Measurements from ENCODE around the gene SPACA4.

The SPACA4 gene

DNA sequence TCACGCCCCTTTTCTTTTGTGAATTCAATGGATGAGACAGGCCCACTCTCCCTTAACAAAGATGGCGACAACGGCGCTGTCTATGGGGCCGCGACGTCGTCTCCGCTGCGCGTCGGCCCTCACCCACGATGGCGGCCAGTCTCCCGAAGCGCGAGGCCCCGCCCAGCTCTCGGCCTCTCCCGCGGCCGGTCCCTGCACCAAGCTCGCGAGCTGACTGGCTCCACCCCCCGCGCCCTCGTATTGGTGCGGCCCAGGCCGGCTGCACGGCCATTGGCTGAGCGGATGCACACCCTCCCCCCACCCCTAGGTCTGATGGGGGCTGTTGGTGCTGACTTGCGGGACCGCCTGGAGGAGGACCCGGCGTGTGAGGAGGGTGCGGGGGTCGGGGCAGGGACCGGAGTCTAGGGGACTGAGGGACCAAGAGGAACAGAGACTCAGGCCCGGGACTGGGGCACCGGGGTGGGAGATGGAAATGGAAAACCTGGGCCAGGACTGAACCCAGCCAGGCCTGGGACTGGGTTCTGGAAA is 17.6 kb downstream of the SPACA4 start:
- peak; percentile 96 for DNase-seq (ENCODE audit: low spot score)
- in situ Hi-C loops (cut with MboI; ENCODE audit: low pct_unique_long_range_greater_than_20kb, low sequenced_read_pairs, unreplicated experiment) = no loop called here
- TF ChIP-seq CTCF (IDR thresholded peaks at IDR 0.05; ENCODE audit: extremely low read depth, insufficient read depth, missing control alignments) = no peak

DNA sequence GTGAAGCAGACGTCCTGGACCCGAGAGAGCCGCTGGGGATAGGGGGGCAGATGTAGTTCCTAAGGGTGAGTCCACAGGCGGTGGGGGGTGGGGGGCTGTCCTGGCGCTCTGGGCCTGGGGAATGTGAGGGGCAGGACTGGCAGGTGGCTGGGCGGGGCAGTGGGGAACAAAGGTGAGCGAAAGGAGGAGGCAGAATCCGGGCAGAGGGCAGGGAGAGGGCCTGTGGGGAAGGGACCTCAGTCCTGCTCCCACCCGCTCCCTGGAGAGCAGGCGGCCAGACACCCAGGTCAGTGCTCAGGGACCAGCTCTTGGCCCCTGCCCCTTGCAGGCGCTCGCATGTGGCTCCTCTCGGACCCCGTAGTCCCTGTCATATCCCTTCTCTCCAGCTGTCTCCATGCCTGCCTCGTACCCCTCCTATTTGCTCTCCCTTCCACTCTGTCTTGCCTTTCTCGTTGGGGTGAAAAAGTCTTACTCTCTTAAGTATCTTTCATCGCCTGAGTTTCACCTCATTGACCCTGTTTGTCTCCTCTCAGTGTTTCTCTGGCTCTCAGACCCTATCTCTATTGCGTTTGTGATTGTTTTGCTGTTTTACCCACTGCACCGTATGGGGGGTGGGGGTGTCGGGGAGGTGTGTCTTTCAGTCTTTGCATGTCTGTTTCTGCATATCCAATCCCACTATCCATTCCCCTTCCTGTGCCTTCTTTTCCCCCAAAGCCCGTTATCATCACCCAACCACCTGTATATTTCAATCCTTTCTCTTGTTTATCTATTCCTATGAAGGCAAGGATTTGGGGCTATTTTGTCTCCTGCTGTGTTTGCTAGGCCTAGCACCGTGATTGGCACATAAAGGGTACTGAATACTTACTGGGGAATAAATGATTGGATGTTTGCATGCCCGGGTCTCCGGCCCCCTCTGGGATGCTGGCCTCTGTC is 18.5 kb downstream of the SPACA4 start:
- DNase-seq (ENCODE audit: low spot score) = no peak
- in situ Hi-C loops (cut with MboI; ENCODE audit: low pct_unique_long_range_greater_than_20kb, low sequenced_read_pairs, unreplicated experiment) = loop anchor here (25.0 kb wide), 1 partner anchor 337 kb away; the partner anchor contains the start of genes BAX and FTL

DNA sequence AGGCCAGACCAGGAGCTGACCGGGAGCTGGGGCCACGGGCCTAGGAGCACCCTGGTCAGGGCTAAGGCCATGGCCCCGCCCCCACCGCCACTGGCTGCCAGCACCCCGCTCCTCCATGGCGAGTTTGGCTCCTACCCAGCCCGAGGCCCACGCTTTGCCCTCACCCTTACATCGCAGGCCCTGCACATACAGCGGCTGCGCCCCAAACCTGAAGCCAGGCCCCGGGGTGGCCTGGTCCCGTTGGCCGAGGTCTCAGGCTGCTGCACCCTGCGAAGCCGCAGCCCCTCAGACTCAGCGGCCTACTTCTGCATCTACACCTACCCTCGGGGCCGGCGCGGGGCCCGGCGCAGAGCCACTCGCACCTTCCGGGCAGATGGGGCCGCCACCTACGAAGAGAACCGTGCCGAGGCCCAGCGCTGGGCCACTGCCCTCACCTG is 19.4 kb downstream of the SPACA4 start:
- DNase-seq (ENCODE audit: low spot score) = no peak
- TF ChIP-seq CTCF (IDR thresholded peaks at IDR 0.05; ENCODE audit: extremely low read depth, insufficient read depth, missing control alignments) = no peak
- in situ Hi-C loops (cut with MboI; ENCODE audit: low pct_unique_long_range_greater_than_20kb, low sequenced_read_pairs, unreplicated experiment) = loop anchor here (25.0 kb wide), 1 partner anchor 336 kb away; the partner anchor contains the start of genes BAX and FTL

More for the DNA sequence above, 18.5 kb downstream of the SPACA4 start:
- no peak for TF ChIP-seq CTCF (IDR thresholded peaks at IDR 0.05; ENCODE audit: extremely low read depth, insufficient read depth, missing control alignments)

- DNase-seq (ENCODE audit: low spot score) = no peak
Observed at GRCh38 chr19:48627201-48627864, 20.8 kb downstream of the SPACA4 start.

DNA sequence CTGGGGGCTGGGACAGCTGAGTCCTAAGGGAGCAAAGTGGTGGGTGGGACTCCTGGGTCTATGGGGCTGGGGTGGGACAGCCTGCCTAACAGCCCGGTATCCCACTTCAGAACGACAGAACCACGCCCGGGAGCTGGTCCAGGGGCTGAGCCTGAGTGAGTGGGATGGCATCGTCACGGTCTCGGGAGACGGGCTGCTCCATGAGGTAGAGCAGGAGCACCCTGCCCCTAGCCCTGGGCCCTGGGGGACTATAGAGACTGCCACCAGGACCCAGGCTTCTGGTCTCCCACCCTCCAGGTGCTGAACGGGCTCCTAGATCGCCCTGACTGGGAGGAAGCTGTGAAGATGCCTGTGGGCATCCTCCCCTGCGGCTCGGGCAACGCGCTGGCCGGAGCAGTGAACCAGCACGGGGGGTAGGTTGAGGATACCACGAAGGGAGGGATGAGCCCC is 21.3 kb downstream of the SPACA4 start:
- no peak for TF ChIP-seq CTCF (IDR thresholded peaks at IDR 0.05; ENCODE audit: extremely low read depth, insufficient read depth, missing control alignments)
- in situ Hi-C loops (cut with MboI; ENCODE audit: low pct_unique_long_range_greater_than_20kb, low sequenced_read_pairs, unreplicated experiment) = loop anchor here (25.0 kb wide), 1 partner anchor 334 kb away; the partner anchor contains the start of genes BAX and FTL

More at GRCh38 chr19:48627201-48627864, 20.8 kb downstream of the SPACA4 start:
- no peak for TF ChIP-seq CTCF (IDR thresholded peaks at IDR 0.05; ENCODE audit: extremely low read depth, insufficient read depth, missing control alignments)
- in situ Hi-C loops (cut with MboI; ENCODE audit: low pct_unique_long_range_greater_than_20kb, low sequenced_read_pairs, unreplicated experiment) = loop anchor here (25.0 kb wide), 1 partner anchor 335 kb away; the partner anchor contains the start of genes BAX and FTL

More for the DNA sequence above, 21.3 kb downstream of the SPACA4 start:
- DNase-seq (ENCODE audit: low spot score) = no peak
